Measurements from ENCODE around the gene C1GALT1.
"Not testable (repeated sequence)": the region's sequence is repeated elsewhere in the genome, so short reads cannot be mapped to it uniquely, and the experiment has no call there.

Gene C1GALT1

GRCh38 chr7:7182156-7183060, at the start of gene C1GALT1:
Gene C1GALT1, plus strand, starts transcription at chr7:7182544. Its CDS starts 51,776 bp downstream, at chr7:7234320.
- H3K4me3 ChIP-seq (ENCODE audit: low read length) = peak within 1 kb of the TSS; percentile 86
- TF ChIP-seq CTCF (IDR thresholded peaks at IDR 0.05; ENCODE audit: insufficient read depth, low read depth, low read length, missing control alignments) = peak; percentile 44
- DNase-seq (ENCODE audit: low read depth) = peak; percentile 98

DNA sequence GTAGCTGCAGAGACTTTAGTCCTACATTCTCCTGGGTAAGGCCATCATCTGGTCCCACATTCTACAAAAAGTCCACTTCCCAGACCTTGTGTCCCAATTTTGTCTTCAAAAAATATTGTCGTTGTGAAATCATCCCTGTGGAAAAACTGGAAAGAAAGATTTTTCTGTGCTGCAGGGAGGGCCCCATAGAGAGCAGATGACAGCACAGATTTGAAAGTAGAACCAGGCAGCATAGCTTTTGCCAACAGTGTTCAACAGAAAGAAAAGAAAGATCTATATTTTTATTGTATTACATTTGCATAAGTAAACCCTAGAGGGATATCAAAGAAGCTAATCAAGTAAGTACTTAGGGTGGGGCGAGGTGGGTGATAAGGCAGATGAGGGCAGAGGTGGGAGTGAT, 48.3 kb upstream of the C1GALT1 start:
- DNase-seq (ENCODE audit: low read depth) = no peak
- no peak overlapping the region for H3K4me3 ChIP-seq (ENCODE audit: low read length)
- no peak for TF ChIP-seq CTCF (IDR thresholded peaks at IDR 0.05; ENCODE audit: insufficient read depth, low read depth, low read length, missing control alignments)

DNA sequence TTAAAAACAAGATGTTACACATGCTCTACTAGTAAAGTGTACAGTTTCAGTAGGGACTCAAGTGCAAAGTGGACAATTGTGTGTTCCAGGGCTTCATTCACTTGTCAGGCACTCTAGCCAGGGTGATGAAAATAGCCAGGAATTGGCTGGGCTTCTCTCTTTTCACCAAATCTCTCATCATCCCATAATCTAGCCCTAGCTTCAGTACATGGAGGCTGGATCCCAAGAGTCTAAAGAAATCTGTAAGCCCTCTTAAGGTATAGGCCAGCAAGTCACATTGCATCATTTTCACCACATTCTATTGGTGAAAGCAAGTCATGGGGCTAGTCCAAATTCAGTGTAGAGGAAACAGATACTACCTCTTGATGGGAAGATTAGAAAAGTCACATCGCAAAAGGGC, 47.3 kb upstream of the C1GALT1 start:
- no peak overlapping the region for H3K4me3 ChIP-seq (ENCODE audit: low read length)
- no peak for DNase-seq (ENCODE audit: low read depth)
- TF ChIP-seq CTCF (IDR thresholded peaks at IDR 0.05; ENCODE audit: insufficient read depth, low read depth, low read length, missing control alignments) = no peak

DNA sequence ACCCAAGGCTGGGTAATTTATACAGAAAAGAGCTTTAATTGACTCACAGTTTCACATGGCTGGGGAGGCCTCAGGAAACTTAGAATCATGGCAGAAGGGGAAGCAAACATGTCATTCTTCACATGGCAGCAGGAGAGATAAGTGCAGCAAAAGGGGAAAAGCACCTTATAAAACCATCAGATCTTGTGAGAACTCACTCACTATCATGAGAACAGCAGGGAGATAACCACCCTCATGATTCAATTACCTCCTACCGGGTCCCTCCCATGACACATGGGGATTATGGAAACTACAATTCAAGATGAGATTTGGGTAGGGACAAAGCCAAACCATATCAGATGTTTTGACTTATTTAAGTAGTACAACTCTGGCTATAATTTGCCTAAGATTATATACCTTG, 46.4 kb upstream of the C1GALT1 start:
- DNase-seq (ENCODE audit: low read depth); H3K4me3 ChIP-seq (ENCODE audit: low read length): not testable (repeated sequence)

GRCh38 chr7:7136466-7137381, 45.6 kb upstream of the C1GALT1 start:
- H3K4me3 ChIP-seq (ENCODE audit: low read length) = no peak overlapping the region
- DNase-seq (ENCODE audit: low read depth) = no peak
- no peak for TF ChIP-seq CTCF (IDR thresholded peaks at IDR 0.05; ENCODE audit: insufficient read depth, low read depth, low read length, missing control alignments)

- no peak for TF ChIP-seq CTCF (IDR thresholded peaks at IDR 0.05; ENCODE audit: insufficient read depth, low read depth, low read length, missing control alignments)
- no peak overlapping the region for H3K4me3 ChIP-seq (ENCODE audit: low read length)
- DNase-seq (ENCODE audit: low read depth) = no peak
These were observed 43.4 kb upstream of the C1GALT1 start for GRCh38 chr7:7138897-7139296.

DNA sequence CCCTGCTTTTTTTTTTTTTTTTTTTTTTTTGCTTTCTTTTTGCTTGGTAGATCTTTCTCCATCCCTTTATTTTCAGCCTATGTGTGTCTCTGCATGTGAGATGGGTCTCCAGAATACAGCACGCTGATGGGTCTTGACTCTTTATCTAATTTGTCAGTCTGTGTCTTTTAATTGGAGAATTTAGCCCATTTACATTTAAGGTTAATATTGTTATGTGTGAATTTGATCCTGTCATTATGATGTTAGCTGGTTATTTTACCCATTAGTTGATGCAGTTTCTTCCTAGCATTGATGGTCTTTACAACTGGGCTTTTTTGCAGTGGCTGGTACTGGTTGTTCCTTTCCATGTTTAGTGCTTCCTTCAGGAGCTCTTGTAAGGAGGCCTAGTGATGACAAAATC, 38.9 kb upstream of the C1GALT1 start:
- not testable (repeated sequence) for DNase-seq (ENCODE audit: low read depth); H3K4me3 ChIP-seq (ENCODE audit: low read length)

GRCh38 chr7:7145151-7145550, 37.2 kb upstream of the C1GALT1 start:
- not testable (repeated sequence) for H3K4me3 ChIP-seq (ENCODE audit: low read length); DNase-seq (ENCODE audit: low read depth)
